Esophagus muscularis mucosa (tissue), 4 donors: ENCODE measurements around the gene MRPL11.

Experiments
- CTCF ChIP-seq, 3 experiments: fragments of 200-600 bp in 2 of 3; fragments of 450-650 bp in 1 of 3; sonication (generic) in 2 of 3; IDR thresholded peaks; one replicate each; pipeline ENCODE4 v1.5.1; 2017 to 2019; ENCODE audit warnings: antibody characterized with exemption in 3 of 3, mild to moderate bottlenecking in 2 of 3, moderate library complexity in 1 of 3
- EP300 ChIP-seq: sonication (generic); formaldehyde crosslinking; IDR thresholded peaks from one replicate; pipeline ENCODE4 v1.6.1; 2017; ENCODE audit warnings: antibody characterized with exemption
- POLR2A ChIP-seq: fragments of 450-650 bp; IDR thresholded peaks from one replicate; pipeline ENCODE4 v1.6.1; 2017; ENCODE audit warnings: antibody characterized with exemption, moderate library complexity, mild to moderate bottlenecking, low read depth
- POLR2AphosphoS5 ChIP-seq, 2 donors: sonication (generic); formaldehyde crosslinking; IDR thresholded peaks; one replicate each; pipeline ENCODE4 v1.6.1; 2017; ENCODE audit warnings: antibody characterized with exemption in 2 of 2

- no peak for TF ChIP-seq POLR2AphosphoS5 (IDR thresholded peaks at IDR 0.05)
- TF ChIP-seq CTCF (IDR thresholded peaks at IDR 0.05), result no peak
- TF ChIP-seq POLR2A, result no peak
- TF ChIP-seq EP300, result no peak
Observed at GRCh38 chr11:66457826-66458225, 19.2 kb upstream of the MRPL11 start.
